ENCODE results near the gene MRPL38.

MRPL38 gene

DNA sequence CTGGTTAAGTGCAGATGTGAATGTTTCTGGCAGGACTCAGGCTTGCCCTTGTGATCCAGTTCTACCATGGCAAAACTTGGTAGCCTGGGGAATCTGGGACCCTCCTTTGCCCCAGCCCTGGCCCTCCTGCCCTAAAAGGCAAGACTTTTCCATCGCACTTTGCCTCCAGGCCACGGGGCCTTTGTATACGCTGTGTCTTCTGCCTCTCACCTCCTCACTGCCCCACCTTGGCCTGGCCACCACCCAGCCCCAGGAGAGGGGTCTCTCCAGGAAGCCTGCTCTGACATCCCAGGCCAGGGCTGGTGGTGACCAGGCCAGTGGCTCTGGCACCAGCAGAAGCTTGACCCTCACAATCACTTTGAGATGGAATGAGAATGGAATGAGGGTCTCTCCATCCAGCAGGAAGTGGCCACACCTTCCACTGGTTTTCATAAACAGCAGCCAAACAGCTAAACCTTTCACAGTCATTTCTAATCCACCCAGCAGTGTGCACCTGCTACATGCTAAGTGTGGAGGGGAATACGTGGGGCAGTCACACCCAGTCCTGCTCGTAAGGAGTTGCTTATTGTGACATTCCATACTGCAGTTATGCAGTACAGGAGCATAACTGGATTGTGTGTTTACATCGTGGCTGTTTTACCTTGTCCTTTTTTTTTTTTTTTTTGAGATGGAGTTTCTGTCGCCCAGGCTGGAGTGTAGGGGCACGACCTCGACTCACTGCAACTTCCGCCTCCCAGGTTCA, 1.6 kb upstream of the MRPL38 start:
- TF ChIP-seq Cebpa-rat (IDR thresholded peaks at IDR 0.05) = 0 out of 22 replicates have a peak, but pooled peaks of 1 of the 11 experiments have one; percentile 0

GRCh38 chr17:75902406-75902805, 2.3 kb downstream of the MRPL38 start:
- Histone ChIP-seq H3K36me3 (peaks cover 41 to 59% (median 54%) of the 10 kb centered on the region in 11 experiments), H3K4me1 (peaks cover 34 to 54% (median 41%) of the 10 kb centered on the region in 10 experiments), H3K27me3 (no peaks in the 10 kb centered on the region), H3K4me2 (peak overlapping the region in 6 of 11 experiments; percentile 80 to 99 (median 93); a peak in 8 of 22 replicates), H3K4me3 (no peak overlapping the region), H3K9me3 (replicated peaks in 1 of 11) (no peaks in the 10 kb centered on the region), H3K9ac (peak overlapping the region in 8 of 11 experiments; percentile 3 to 86 (median 41); a peak in 6 of 22 replicates), H3K27ac (peak overlapping the region in 3 of 11 experiments; percentile 20 to 81 (median 24); a peak in 5 of 22 replicates), H4K20me1 (peaks cover 0 to 2% (median 0%) of the 10 kb centered on the region in 11 experiments; a peak in 2 of 22 replicates)
- TF ChIP-seq Cebpa-rat (IDR thresholded peaks at IDR 0.05) = no peak

More for the DNA sequence above, 1.6 kb upstream of the MRPL38 start:
- Histone ChIP-seq H4K20me1 (peaks cover 0 to 4% (median 0%) of the 10 kb centered on the region in 11 experiments; a peak in 2 of 22 replicates), H3K4me1 (peaks cover 42 to 62% (median 55%) of the 10 kb centered on the region in 10 experiments), H3K9me3 (replicated peaks in 1 of 11) (no peaks in the 10 kb centered on the region), H3K4me2 (peak overlapping the region; percentile 65 to 91 (median 79)), H3K27ac (peak overlapping the region in 9 of 11 experiments; percentile 45 to 93 (median 86); a peak in 17 of 22 replicates), H3K27me3 (no peaks in the 10 kb centered on the region), H3K9ac (peak overlapping the region in 9 of 11 experiments; percentile 12 to 96 (median 88); a peak in 13 of 22 replicates), H3K36me3 (peaks cover 11 to 20% (median 17%) of the 10 kb centered on the region in 11 experiments), H3K4me3 (no peak overlapping the region)

DNA sequence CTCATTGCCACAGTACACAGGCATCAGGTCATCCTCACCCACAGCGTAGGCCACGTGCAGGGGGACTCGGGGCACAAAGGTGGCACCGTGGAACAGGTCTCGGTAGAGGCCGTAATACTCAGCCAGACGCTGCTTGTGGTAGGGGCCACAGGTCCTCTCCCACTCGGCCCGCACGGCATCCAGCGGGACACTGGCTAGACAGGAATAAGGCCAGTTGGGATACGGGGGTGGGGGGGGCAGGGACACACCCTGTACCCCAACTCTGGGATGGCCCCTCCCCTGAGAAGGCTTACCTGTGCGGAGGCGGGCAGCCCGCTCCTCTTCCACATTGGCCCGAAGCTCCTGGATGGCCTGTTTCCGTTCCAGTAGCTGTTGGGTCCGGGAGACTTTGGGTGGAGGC, 3.0 kb downstream of the MRPL38 start:
- Histone ChIP-seq H3K27ac (peak overlapping the region in 2 of 11 experiments; percentile 24 to 81; a peak in 4 of 22 replicates), H3K9me3 (replicated peaks in 1 of 11) (no peaks in the 10 kb centered on the region), H3K4me2 (peak overlapping the region in 1 of 11 experiments; percentile 89; a peak in 2 of 22 replicates), H3K36me3 (peaks cover 41 to 62% (median 54%) of the 10 kb centered on the region in 11 experiments), H3K4me1 (peaks cover 39 to 59% (median 46%) of the 10 kb centered on the region in 10 experiments), H3K4me3 (no peak overlapping the region), H4K20me1 (peaks cover 0 to 2% (median 0%) of the 10 kb centered on the region in 11 experiments; a peak in 2 of 22 replicates), H3K27me3 (no peaks in the 10 kb centered on the region), H3K9ac (peak overlapping the region in 3 of 11 experiments; percentile 32 to 86 (median 38); a peak in 1 of 22 replicates)
- TF ChIP-seq Cebpa-rat (IDR thresholded peaks at IDR 0.05) = no peak

DNA sequence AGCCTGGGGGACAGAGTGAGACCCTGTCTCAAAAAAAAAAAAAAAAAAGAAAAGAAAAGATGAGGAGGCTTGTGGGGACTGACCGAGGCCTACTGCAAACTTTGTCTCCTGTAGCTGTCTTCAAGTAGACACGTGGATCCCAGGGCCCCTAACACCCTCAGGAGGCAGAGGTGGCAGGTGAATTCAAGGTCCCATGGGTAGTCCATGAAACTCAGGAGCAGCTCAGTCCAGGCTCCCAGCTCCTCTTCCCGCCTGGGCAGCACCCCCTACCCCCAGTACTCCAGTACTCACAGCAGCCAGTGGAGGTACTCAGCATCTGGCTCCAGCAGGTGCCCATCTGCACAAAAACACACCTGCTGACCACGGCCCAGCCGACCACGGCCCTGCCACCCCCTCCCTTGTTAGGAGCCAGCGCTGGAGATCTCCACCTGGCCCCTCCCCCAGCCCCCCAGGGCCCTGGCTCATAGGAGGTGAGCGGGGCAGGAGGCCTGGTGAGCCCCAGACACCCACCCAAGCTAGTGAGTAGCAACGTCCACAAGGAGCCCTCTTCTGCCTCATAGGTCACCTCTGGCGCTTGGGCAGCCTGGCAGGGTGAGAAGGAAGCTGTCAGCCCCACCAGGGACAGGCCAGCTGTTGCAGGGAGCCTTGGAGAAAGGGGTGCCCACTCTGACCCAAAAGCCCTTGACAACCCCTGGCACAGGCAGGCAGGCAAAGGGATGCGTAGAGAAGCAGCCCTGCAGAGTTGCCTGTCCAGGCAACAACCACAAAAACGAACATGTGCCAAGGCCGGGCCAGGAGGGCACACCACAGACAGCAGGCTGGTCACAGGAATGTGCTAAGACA, 3.8 kb downstream of the MRPL38 start:
- TF ChIP-seq Cebpa-rat (IDR thresholded peaks at IDR 0.05) = no peak
- H3K27me3 ChIP-seq = no peaks in the 10 kb centered on the region
- peak overlapping the region in 2 of 11 experiments; percentile 19 to 32; a peak in 2 of 22 replicates for H3K9ac ChIP-seq
- peaks cover 0 to 2% (median 0%) of the 10 kb centered on the region in 11 experiments; a peak in 2 of 22 replicates for H4K20me1 ChIP-seq
- H3K4me3 ChIP-seq = no peak overlapping the region
- H3K27ac ChIP-seq = no peak overlapping the region
- no peak overlapping the region for H3K4me2 ChIP-seq
- H3K4me1 ChIP-seq = peaks cover 33 to 53% (median 41%) of the 10 kb centered on the region in 10 experiments
- peaks cover 41 to 62% (median 54%) of the 10 kb centered on the region in 11 experiments for H3K36me3 ChIP-seq
- no peaks in the 10 kb centered on the region for H3K9me3 ChIP-seq (replicated peaks in 1 of 11)

- H3K27ac ChIP-seq = no peak overlapping the region
- H3K27me3 ChIP-seq = no peaks in the 10 kb centered on the region
- H3K36me3 ChIP-seq = peaks cover 41 to 62% (median 54%) of the 10 kb centered on the region in 11 experiments
- H4K20me1 ChIP-seq = peaks cover 0 to 5% (median 2%) of the 10 kb centered on the region in 11 experiments; a peak in 11 of 22 replicates
- H3K9ac ChIP-seq = peak overlapping the region in 3 of 11 experiments; percentile 9 to 29 (median 22); a peak in 3 of 22 replicates
- no peak for TF ChIP-seq Cebpa-rat (IDR thresholded peaks at IDR 0.05)
- H3K4me2 ChIP-seq = no peak overlapping the region
- H3K4me3 ChIP-seq = no peak overlapping the region
- peaks cover 35 to 55% (median 43%) of the 10 kb centered on the region in 10 experiments for H3K4me1 ChIP-seq
- no peaks in the 10 kb centered on the region for H3K9me3 ChIP-seq (replicated peaks in 1 of 11)
Observed at GRCh38 chr17:75899767-75900468, 4.8 kb downstream of the MRPL38 start.

- Histone ChIP-seq H3K36me3 (peaks cover 41 to 62% (median 54%) of the 10 kb centered on the region in 11 experiments), H3K4me2 (no peak overlapping the region), H3K9me3 (replicated peaks in 1 of 11) (no peaks in the 10 kb centered on the region), H4K20me1 (peaks cover 0 to 11% (median 8%) of the 10 kb centered on the region in 11 experiments; a peak in 13 of 22 replicates), H3K9ac (peak overlapping the region in 1 of 11 experiments; percentile 22; a peak in 1 of 22 replicates), H3K27me3 (no peaks in the 10 kb centered on the region), H3K4me3 (no peak overlapping the region), H3K27ac (no peak overlapping the region), H3K4me1 (peaks cover 41 to 60% (median 48%) of the 10 kb centered on the region in 10 experiments)
- TF ChIP-seq Cebpa-rat (IDR thresholded peaks at IDR 0.05) = no peak
Observed at GRCh38 chr17:75899353-75899752, 5.3 kb downstream of the MRPL38 start.

GRCh38 chr17:75898791-75899190, 5.9 kb downstream of the MRPL38 start:
- Histone ChIP-seq H3K4me1 (peaks cover 43 to 63% (median 50%) of the 10 kb centered on the region in 10 experiments), H3K9me3 (replicated peaks in 1 of 11) (no peaks in the 10 kb centered on the region), H3K27me3 (no peaks in the 10 kb centered on the region), H3K4me2 (no peak overlapping the region), H4K20me1 (peaks cover 0 to 16% (median 13%) of the 10 kb centered on the region in 11 experiments; a peak in 14 of 22 replicates), H3K27ac (no peak overlapping the region), H3K4me3 (no peak overlapping the region), H3K36me3 (peaks cover 41 to 62% (median 54%) of the 10 kb centered on the region in 11 experiments), H3K9ac (peak overlapping the region in 2 of 11 experiments; percentile 93 to 97; a peak in 4 of 22 replicates)
- no peak for TF ChIP-seq Cebpa-rat (IDR thresholded peaks at IDR 0.05)

DNA sequence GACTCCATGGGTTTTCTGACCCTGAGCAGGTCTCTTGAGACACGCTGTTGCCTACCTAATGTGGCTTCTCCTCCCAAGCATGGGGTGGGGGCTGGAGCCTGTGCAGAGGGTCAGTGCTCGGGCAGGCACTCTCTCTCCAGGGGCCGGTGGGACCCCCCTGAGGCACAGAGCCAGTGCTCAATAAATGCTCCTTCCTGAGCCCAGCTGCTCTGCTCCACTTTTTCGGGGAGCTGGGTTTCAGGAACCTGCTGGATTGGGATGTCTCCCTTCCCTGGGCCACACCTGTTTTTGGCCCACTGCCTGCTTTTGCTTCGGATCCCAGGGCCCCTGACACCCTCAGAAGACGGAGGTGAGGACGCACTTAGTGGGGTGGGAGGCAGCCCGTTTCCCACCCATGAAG, 6.6 kb downstream of the MRPL38 start:
- Histone ChIP-seq H3K4me2 (peak overlapping the region in 9 of 11 experiments; percentile 84 to 100 (median 93); a peak in 8 of 22 replicates), H3K4me1 (peaks cover 43 to 63% (median 50%) of the 10 kb centered on the region in 10 experiments), H3K9me3 (replicated peaks in 1 of 11) (no peaks in the 10 kb centered on the region), H3K4me3 (no peak overlapping the region), H3K9ac (peak overlapping the region in 7 of 11 experiments; percentile 10 to 99 (median 95); a peak in 12 of 22 replicates), H4K20me1 (peaks cover 2 to 24% (median 20%) of the 10 kb centered on the region in 11 experiments; a peak in 17 of 22 replicates), H3K36me3 (peaks cover 41 to 64% (median 54%) of the 10 kb centered on the region in 11 experiments), H3K27me3 (no peaks in the 10 kb centered on the region), H3K27ac (0 out of 22 replicates have a peak overlapping the region, but pooled peaks of 1 of the 11 experiments have one; percentile 96)
- TF ChIP-seq Cebpa-rat (IDR thresholded peaks at IDR 0.05) = no peak
